HEK293 (cell line): Measurements from ENCODE around the gene CLIC4.

Experiments
- GLIS1 ChIP-seq: fragments of 450-650 bp; formaldehyde crosslinking; IDR thresholded peaks from 2 replicates; pipeline ENCODE4 v1.5.1; 2016; ENCODE audit warnings: missing biosample characterization, missing genetic modification characterization
- KLF1 ChIP-seq: fragments of 450-650 bp; formaldehyde crosslinking; IDR thresholded peaks from 2 replicates; pipeline ENCODE4 v1.5.1; 2016; ENCODE audit warnings: missing biosample characterization, missing genetic modification characterization
- KLF9 ChIP-seq: fragments of 450-650 bp; formaldehyde crosslinking; IDR thresholded peaks from 2 replicates; pipeline ENCODE4 v1.5.1; 2016; ENCODE audit warnings: missing biosample characterization, missing genetic modification characterization, low read depth
- PRDM10 ChIP-seq: fragments of 450-650 bp; formaldehyde crosslinking; IDR thresholded peaks from 2 replicates; pipeline ENCODE4 v1.5.1; 2016; ENCODE audit warnings: missing biosample characterization, missing genetic modification characterization
- REPIN1 ChIP-seq: fragments of 450-650 bp; formaldehyde crosslinking; IDR thresholded peaks from 2 replicates; pipeline ENCODE4 v1.5.1; 2017; ENCODE audit warnings: missing biosample characterization, missing genetic modification characterization, low read depth
- TRIM28 ChIP-seq: IDR thresholded peaks from 2 replicates; pipeline ENCODE4 v1.6.1; 2011; ENCODE audit warnings: low read length, control low read depth, borderline replicate concordance
- ZBTB10 ChIP-seq: fragments of 450-650 bp; formaldehyde crosslinking; IDR thresholded peaks from 2 replicates; pipeline ENCODE4 v1.5.1; 2016; ENCODE audit warnings: missing biosample characterization, missing genetic modification characterization
- ZBTB8A ChIP-seq: fragments of 450-650 bp; formaldehyde crosslinking; IDR thresholded peaks from 2 replicates; pipeline ENCODE4 v1.5.1; 2016; ENCODE audit warnings: missing biosample characterization, missing genetic modification characterization
- ZNF146 ChIP-seq: fragments of 450-650 bp; formaldehyde crosslinking; IDR thresholded peaks from 2 replicates; pipeline ENCODE4 v1.5.1; 2016; ENCODE audit warnings: missing biosample characterization, missing genetic modification characterization
- ZNF202 ChIP-seq: fragments of 450-650 bp; formaldehyde crosslinking; IDR thresholded peaks from 2 replicates; pipeline ENCODE4 v1.5.1; 2016; ENCODE audit warnings: missing biosample characterization, missing genetic modification characterization, borderline replicate concordance
- ZNF280D ChIP-seq: fragments of 450-650 bp; formaldehyde crosslinking; IDR thresholded peaks from 2 replicates; pipeline ENCODE4 v1.5.1; 2016; ENCODE audit warnings: missing biosample characterization, missing genetic modification characterization
- ZNF335 ChIP-seq: fragments of 450-650 bp; formaldehyde crosslinking; conservative IDR thresholded peaks from 2 replicates; pipeline ENCODE4 v1.5.1; 2016; ENCODE audit warnings: missing biosample characterization, missing genetic modification characterization
- ZNF366 ChIP-seq: fragments of 450-650 bp; formaldehyde crosslinking; conservative IDR thresholded peaks from 2 replicates; pipeline ENCODE4 v1.5.1; 2016; ENCODE audit warnings: missing biosample characterization, missing genetic modification characterization
- ZNF585B ChIP-seq: fragments of 450-650 bp; formaldehyde crosslinking; IDR thresholded peaks from 2 replicates; pipeline ENCODE4 v1.5.1; 2016; ENCODE audit warnings: missing biosample characterization, missing genetic modification characterization
- ZNF654 ChIP-seq: fragments of 450-650 bp; formaldehyde crosslinking; IDR thresholded peaks from 2 replicates; pipeline ENCODE4 v1.5.1; 2016; ENCODE audit warnings: low read depth, missing biosample characterization, missing genetic modification characterization
- ZNF792 ChIP-seq: fragments of 450-650 bp; formaldehyde crosslinking; IDR thresholded peaks from 2 replicates; pipeline ENCODE4 v1.5.1; 2016; ENCODE audit warnings: missing biosample characterization, missing genetic modification characterization
- ZNF843 ChIP-seq: fragments of 450-650 bp; formaldehyde crosslinking; IDR thresholded peaks from 2 replicates; pipeline ENCODE4 v1.5.1; 2016; ENCODE audit warnings: missing biosample characterization, missing genetic modification characterization
- ZSCAN30 ChIP-seq: fragments of 450-650 bp; IDR thresholded peaks from 2 replicates; pipeline ENCODE4 v1.5.1; 2018; ENCODE audit warnings: missing biosample characterization, mild to moderate bottlenecking, missing genetic modification characterization, moderate library complexity
- TF ChIP-seq, protein P1 (sequence below): fragments of 450-650 bp; formaldehyde crosslinking; IDR thresholded peaks from 2 replicates; pipeline ENCODE4 v1.5.1; 2016; ENCODE audit warnings: missing biosample characterization, missing genetic modification characterization
- TF ChIP-seq, protein P2 (sequence below): fragments of 450-650 bp; formaldehyde crosslinking; IDR thresholded peaks from 2 replicates; pipeline ENCODE4 v1.5.1; 2016; ENCODE audit warnings: missing biosample characterization, missing genetic modification characterization
- TF ChIP-seq, protein P3 (sequence below): fragments of 450-650 bp; formaldehyde crosslinking; IDR thresholded peaks from 2 replicates; pipeline ENCODE4 v1.5.1; 2017; ENCODE audit warnings: missing biosample characterization, missing genetic modification characterization
- TF ChIP-seq, protein P4 (sequence below): fragments of 450-650 bp; formaldehyde crosslinking; IDR thresholded peaks from 2 replicates; pipeline ENCODE4 v1.5.1; 2016; ENCODE audit warnings: missing biosample characterization, missing genetic modification characterization

CLIC4 gene

DNA sequence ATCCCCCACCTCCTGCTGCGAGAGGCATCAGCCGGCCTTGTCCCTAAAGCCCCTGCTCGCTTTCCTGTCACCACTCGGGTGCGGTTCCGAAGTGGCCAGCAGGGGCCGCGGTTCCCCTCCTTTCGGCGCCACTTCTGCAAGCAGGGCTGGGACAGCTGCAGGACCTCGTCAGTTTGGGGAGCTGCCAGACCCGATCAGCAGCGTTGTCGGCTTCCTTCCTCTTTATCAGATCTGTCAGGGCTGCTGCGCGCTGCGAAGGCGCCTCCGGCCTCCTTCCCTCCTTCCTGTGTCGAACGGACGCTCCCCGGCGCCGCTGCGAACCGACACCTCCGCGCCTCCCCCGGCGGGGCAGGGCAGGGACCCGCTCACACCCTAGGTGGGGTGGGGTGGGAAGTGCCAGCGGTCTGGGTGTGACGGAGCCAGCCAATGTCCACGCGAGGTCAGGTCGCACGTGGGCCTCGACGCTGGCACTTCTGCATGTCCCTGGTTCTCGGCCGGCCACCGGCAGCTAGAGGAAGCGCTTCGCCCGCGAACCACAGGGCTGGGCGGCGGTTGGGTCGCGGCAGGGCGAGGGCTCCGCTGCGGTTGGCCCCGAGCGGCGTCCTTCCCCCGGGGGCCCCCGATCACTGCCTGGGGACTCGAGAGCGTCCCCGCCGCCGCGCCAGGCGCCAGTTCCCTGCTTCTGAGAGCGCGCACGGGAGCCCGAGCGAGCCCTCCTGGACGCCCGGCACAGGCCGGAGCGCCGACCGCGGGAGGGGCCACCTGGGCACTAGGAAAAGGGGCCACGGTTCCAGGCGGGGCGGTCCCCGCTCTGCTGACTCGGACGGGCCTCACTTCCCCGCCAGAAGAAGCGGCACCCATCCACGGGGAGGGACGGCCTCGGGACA is 103.0 kb downstream of the CLIC4 start (continued):
- TF ChIP-seq, protein P1, sequence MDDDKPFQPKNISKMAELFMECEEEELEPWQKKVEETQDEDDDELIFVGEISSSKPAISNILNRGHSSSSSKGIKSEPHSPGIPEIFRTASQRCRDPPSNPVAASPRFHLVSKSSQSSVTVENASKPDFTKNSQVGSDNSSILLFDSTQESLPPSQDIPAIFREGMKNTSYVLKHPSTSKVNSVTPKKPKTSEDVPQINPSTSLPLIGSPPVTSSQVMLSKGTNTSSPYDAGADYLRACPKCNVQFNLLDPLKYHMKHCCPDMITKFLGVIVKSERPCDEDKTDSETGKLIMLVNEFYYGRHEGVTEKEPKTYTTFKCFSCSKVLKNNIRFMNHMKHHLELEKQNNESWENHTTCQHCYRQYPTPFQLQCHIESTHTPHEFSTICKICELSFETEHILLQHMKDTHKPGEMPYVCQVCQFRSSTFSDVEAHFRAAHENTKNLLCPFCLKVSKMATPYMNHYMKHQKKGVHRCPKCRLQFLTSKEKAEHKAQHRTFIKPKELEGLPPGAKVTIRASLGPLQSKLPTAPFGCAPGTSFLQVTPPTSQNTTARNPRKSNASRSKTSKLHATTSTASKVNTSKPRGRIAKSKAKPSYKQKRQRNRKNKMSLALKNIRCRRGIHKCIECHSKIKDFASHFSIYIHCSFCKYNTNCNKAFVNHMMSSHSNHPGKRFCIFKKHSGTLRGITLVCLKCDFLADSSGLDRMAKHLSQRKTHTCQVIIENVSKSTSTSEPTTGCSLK (tag by site-specific recombination): 0 out of 2 replicates have a peak, but pooled peaks have one; percentile 20
- TF ChIP-seq ZNF792 (peak; percentile 42; the same call in 1 of the 2 replicates), ZNF202 (tag by site-specific recombination) (no peak), GLIS1 (tag by site-specific recombination) (peak; percentile 43), ZNF654 (peak; percentile 86), KLF1 (tag by site-specific recombination) (peak; percentile 96), REPIN1 (tag by site-specific recombination) (no peak), ZNF146 (peak; percentile 3; the same call in 1 of the 2 replicates), ZNF335 (tag by site-specific recombination) (peak; percentile 93), TRIM28 (peak; percentile 27; the same call in 1 of the 2 replicates), ZNF280D (tag by site-specific recombination) (no peak), ZBTB10 (tag by site-specific recombination) (peak; percentile 50; the same call in 1 of the 2 replicates), ZNF585B (tag by site-specific recombination) (no peak), PRDM10 (tag by site-specific recombination) (peak; percentile 36), ZNF366 (tag by site-specific recombination) (peak; percentile 93), ZNF843 (tag by site-specific recombination) (no peak; the same call in none of the 2 replicates), KLF9 (tag by site-specific recombination) (no peak; the same call in 1 of the 2 replicates), ZBTB8A (peak; percentile 78), ZSCAN30 (tag by site-specific recombination) (no peak)
- TF ChIP-seq, protein P2, sequence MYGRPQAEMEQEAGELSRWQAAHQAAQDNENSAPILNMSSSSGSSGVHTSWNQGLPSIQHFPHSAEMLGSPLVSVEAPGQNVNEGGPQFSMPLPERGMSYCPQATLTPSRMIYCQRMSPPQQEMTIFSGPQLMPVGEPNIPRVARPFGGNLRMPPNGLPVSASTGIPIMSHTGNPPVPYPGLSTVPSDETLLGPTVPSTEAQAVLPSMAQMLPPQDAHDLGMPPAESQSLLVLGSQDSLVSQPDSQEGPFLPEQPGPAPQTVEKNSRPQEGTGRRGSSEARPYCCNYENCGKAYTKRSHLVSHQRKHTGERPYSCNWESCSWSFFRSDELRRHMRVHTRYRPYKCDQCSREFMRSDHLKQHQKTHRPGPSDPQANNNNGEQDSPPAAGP: peak; percentile 75
- TF ChIP-seq, protein P3, sequence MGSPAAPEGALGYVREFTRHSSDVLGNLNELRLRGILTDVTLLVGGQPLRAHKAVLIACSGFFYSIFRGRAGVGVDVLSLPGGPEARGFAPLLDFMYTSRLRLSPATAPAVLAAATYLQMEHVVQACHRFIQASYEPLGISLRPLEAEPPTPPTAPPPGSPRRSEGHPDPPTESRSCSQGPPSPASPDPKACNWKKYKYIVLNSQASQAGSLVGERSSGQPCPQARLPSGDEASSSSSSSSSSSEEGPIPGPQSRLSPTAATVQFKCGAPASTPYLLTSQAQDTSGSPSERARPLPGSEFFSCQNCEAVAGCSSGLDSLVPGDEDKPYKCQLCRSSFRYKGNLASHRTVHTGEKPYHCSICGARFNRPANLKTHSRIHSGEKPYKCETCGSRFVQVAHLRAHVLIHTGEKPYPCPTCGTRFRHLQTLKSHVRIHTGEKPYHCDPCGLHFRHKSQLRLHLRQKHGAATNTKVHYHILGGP: no peak
- TF ChIP-seq, protein P4, sequence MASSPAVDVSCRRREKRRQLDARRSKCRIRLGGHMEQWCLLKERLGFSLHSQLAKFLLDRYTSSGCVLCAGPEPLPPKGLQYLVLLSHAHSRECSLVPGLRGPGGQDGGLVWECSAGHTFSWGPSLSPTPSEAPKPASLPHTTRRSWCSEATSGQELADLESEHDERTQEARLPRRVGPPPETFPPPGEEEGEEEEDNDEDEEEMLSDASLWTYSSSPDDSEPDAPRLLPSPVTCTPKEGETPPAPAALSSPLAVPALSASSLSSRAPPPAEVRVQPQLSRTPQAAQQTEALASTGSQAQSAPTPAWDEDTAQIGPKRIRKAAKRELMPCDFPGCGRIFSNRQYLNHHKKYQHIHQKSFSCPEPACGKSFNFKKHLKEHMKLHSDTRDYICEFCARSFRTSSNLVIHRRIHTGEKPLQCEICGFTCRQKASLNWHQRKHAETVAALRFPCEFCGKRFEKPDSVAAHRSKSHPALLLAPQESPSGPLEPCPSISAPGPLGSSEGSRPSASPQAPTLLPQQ (tag by site-specific recombination): peak; percentile 61
